ENCODE results near the gene CTAGE15.
"Not testable (repeated sequence)": the region's sequence is repeated elsewhere in the genome, so short reads cannot be mapped to it uniquely, and the experiment has no call there.

The CTAGE15 gene, protein sequence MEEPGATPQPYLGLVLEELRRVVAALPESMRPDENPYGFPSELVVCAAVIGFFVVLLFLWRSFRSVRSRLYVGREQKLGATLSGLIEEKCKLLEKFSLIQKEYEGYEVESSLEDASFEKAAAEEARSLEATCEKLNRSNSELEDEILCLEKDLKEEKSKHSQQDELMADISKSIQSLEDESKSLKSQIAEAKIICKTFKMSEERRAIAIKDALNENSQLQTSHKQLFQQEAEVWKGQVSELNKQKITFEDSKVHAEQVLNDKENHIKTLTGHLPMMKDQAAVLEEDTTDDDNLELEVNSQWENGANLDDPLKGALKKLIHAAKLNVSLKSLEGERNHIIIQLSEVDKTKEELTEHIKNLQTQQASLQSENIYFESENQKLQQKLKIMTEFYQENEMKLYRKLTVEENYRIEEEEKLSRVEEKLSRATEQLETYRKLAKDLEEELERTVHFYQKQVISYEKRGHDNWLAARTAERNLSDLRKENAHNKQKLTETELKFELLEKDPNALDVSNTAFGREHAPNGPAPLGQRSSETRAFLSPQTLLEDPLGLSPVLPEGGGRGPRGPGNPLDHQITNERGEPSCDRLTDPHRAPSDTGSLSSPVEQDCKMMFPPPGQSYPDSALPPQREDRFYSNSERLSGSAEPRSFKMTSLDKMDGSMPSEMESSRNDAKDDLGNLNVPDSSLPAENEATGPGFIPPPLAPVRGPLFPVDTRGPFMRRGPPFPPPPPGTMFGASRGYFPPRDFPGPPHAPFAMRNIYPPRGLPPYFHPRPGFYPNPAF

DNA sequence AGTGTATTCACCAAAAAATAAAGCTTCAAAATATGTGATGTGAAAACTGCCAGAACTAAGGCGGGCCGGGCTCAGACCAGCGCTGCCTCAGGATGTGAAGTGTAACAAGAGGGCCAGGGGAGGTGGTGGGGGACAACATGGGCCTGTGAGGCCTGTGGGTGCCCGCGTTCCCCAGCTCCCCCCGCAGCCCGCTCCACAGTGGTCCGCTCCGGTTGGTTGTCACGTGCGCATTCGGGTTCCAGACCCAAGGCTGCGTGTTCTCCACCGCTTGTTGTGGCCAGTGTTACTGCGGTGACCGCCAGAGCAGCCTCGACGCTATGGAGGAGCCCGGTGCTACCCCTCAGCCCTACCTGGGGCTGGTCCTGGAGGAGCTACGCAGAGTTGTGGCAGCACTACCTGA is at the start of gene CTAGE15:
Gene CTAGE15, plus strand, starts transcription at position 301 of the 400 bp plus-strand sequence. Its CDS starts 17 bp downstream, at position 318.
- DNase-seq = not testable (repeated sequence)

GRCh38 chr7:143522309-143522916 is 49.2 kb upstream of the CTAGE15 start:
- DNase-seq = not testable (repeated sequence)

GRCh38 chr7:143531169-143531926 is 40.3 kb upstream of the CTAGE15 start:
- not testable (repeated sequence) for DNase-seq

- not testable (repeated sequence) for DNase-seq
Observed at GRCh38 chr7:143531932-143532331, 39.7 kb upstream of the CTAGE15 start.

DNA sequence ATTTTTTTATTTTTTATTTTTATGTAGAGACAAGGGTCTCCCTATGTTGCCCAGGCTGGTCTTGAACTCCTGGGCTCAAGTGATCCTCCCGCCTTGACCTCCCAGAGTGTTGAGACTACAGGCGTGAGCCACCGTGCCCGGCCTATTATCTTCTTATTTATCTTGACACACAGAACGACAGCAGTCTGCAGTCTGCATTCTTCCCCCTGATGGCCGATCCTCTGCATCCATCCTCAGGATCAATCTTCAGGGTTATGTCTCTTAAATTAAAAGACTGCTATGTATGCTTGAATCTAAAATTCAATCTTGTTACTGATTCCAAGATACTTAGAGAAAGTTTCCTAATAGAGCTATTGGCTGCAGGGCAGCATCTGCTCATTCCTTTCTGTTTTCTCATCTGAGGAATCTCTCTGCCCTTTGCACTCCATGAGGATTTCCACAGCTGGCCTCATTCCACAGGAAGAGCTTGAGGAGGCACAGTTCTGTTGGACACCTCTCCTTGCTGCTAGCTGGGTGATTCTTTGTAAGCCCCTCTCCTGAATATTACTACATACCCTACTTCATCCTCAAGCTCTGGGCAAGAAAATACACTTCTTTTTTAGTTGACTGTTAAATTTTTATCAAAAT is 38.3 kb upstream of the CTAGE15 start:
- DNase-seq = not testable (repeated sequence)

GRCh38 chr7:143536443-143536842 is 35.2 kb upstream of the CTAGE15 start:
- not testable (repeated sequence) for DNase-seq

DNA sequence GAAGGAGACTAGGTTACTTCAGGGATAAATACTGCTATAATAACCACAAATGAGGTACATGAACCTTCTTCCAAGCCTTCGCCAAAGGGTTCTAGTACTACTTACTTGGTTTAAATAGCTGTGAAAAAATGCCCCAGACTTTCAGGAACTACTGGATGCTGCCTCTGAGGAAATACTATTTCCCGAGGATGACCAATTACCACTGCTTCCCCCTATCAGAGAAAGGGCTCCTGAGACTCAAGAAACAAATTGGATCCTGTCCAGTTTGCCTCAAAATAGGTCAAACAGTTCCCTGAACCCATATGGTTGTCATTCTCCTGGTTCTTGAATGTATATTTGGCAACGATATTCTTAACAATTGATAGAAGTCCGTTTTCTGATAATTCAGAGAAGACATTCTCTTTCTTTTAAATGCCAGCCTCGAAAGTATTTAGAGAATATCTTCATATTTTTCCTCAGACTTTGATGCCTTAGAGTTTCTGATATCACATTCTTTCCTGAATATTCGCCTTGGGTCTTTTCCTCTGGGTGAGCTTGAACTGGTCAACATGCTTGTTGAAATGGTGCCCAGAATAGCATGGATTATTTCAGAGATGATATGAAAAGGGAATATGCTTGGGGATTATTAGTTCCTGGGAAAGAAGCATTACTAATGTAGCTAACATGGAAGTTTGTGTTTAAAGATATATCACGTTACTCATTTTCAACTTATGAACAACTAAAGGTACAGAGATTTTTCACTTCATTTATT is 28.1 kb upstream of the CTAGE15 start:
- not testable (repeated sequence) for DNase-seq

GRCh38 chr7:143555968-143556367 is 15.6 kb upstream of the CTAGE15 start:
- DNase-seq = not testable (repeated sequence)

GRCh38 chr7:143563306-143563705 is 8.3 kb upstream of the CTAGE15 start:
- not testable (repeated sequence) for DNase-seq

GRCh38 chr7:143566001-143566400 is 5.6 kb upstream of the CTAGE15 start:
- DNase-seq = not testable (repeated sequence)

- DNase-seq = not testable (repeated sequence)
Observed at GRCh38 chr7:143588183-143588582, 16.6 kb downstream of the CTAGE15 start.

GRCh38 chr7:143589897-143590296 is 18.3 kb downstream of the CTAGE15 start:
- DNase-seq = not testable (repeated sequence)

- not testable (repeated sequence) for DNase-seq
Observed at GRCh38 chr7:143598086-143598485, 26.5 kb downstream of the CTAGE15 start.

- DNase-seq = not testable (repeated sequence)
Observed at GRCh38 chr7:143603549-143603948, 31.9 kb downstream of the CTAGE15 start.

- not testable (repeated sequence) for DNase-seq
Observed at GRCh38 chr7:143606088-143606487, 34.5 kb downstream of the CTAGE15 start.

- not testable (repeated sequence) for DNase-seq
Observed at GRCh38 chr7:143615545-143615944, 43.9 kb downstream of the CTAGE15 start.

- not testable (repeated sequence) for DNase-seq
Observed at GRCh38 chr7:143617204-143617603, 45.6 kb downstream of the CTAGE15 start.

- DNase-seq = not testable (repeated sequence)
Observed at GRCh38 chr7:143620058-143620457, 48.5 kb downstream of the CTAGE15 start.

GRCh38 chr7:143620646-143621045 is 49.0 kb downstream of the CTAGE15 start, which contains the start of gene TCAF2:
TCAF2 (plus strand) TSS chr7:143620974.
- DNase-seq = peak; percentile 73

GRCh38 chr7:143621175-143621574 is 49.6 kb downstream of the CTAGE15 start:
- not testable (repeated sequence) for DNase-seq

- not testable (repeated sequence) for DNase-seq
Observed at GRCh38 chr7:143622130-143622529, 50.5 kb downstream of the CTAGE15 start.
